SU-DHL-6 (cell line): ENCODE measurements around the gene OCEL1.

ENCODE experiments used
- CTCF ChIP-seq: fragments of 200-600 bp; sonication (generic); IDR thresholded peaks from one replicate; pipeline ENCODE4 v1.5.1; 2017; ENCODE audit warnings: antibody characterized with exemption, mild to moderate bottlenecking, low read length, moderate library complexity; ENCODE audit not compliant: insufficient read depth, poor library complexity, severe bottlenecking
- EZH2phosphoT487 ChIP-seq: fragments of 200-600 bp; sonication (generic), shearing (Covaris generic); conservative IDR thresholded peaks from 2 replicates; pipeline ENCODE4 v1.6.1; 2018; ENCODE audit warnings: mild to moderate bottlenecking, antibody characterized with exemption, low read length, moderate library complexity, mixed read lengths

- no peak for TF ChIP-seq CTCF
- no peak for TF ChIP-seq EZH2phosphoT487
Observed at GRCh38 chr19:17202249-17202648, 23.8 kb upstream of the OCEL1 start.
